Effector CD4-positive, alpha-beta T cell (primary cell): ENCODE results near the gene MTMR3.

Experiments
- DNase-seq: peaks from one replicate; pipeline ENCODE4 v3.0.0-alpha.2; 2020

Gene MTMR3

DNA sequence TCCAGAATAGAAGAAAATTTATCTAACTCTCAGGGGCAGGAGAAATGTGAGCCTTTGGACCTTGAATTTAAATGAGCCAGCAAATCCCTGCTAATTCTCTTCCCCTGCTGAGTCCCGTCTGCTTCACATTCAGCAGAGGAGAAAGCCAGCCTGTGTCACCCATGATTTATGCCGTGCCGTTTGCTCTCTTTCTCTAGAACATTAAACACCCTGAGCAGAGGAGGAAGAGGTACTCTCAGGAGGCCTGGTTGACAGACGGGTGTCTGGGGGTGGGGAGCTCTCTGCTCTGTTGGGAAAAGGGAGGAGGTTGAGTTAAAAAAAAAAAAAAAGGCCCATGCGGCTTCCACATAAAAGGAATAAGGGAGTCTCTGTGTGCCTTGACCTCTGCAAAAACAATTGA is 11.3 kb upstream of the MTMR3 start:
- DNase-seq, result no peak

DNA sequence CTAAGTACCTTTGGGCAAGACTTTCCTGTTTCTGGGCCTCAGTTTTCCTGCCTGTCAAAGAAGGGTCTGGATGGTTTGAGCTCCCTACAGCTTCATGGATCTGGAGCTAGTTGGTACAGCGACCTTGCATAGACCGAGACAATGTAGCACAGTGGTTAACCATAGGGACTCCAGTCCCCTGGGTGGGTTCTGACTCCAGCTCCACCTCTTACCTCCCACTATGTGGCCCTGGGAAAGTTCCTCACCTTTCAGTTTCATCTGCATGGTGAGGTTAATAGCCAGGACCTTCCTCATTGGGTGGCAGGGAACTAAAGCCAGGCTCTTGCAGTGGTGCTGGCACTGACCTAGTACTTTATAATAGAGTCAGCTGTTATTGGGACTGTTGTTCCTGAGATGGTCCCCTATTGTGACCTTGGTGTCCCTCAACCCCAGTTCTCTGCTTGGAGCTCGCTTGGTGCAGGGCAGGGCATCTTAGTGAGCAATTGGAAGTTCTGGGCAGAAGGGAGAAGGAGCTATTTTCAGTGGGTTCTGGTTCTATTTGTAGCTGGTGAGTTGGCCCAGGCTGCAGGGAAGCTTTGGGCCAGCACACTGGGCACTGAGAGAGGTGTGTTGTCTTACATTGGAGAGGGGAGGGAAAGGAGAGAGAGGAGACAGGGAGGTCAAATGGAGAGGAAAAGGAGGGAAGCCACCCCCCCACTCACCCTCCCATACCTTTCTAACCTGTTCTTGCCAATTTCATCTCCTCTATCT is 10.7 kb upstream of the MTMR3 start:
- DNase-seq, result no peak

DNA sequence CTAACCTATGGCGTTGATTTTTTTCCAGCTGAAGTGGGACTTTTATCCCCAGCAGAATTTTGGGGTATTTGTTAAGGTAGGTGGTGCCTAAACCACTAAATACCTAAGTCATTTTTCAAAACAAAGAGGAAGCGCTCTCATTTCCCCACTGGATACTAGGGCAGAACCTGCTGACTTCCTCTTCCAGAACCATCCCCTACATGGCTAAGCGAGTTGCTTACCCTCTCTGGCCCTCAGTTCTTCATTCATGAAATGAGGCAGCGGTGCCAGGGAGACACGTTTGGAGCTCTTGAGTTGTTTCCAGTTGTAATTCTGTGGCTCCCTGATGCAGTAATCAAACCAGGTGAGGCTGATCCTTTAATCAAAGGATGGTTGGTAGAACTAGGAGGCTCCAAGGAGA is 10.0 kb upstream of the MTMR3 start:
- DNase-seq, result no peak

DNA sequence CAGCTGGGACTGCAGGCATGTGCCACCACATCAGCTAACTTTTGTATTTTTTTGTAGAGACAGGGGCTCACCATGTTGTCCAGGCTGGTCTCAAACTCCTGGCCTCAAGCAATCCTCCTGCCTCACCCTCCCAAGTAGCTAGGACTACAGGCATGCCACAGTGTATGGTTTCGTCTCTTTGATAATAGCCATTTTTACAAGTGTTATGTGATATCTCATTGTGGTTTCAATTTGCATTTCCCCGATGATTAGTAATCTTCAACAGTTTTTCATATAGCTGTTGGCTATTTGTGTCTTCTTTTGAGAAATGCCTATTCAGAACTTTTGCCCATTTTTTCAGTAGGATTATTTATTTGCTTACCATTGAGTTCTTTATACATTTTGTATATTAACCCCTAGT is 9.0 kb upstream of the MTMR3 start:
- no peak for DNase-seq

DNA sequence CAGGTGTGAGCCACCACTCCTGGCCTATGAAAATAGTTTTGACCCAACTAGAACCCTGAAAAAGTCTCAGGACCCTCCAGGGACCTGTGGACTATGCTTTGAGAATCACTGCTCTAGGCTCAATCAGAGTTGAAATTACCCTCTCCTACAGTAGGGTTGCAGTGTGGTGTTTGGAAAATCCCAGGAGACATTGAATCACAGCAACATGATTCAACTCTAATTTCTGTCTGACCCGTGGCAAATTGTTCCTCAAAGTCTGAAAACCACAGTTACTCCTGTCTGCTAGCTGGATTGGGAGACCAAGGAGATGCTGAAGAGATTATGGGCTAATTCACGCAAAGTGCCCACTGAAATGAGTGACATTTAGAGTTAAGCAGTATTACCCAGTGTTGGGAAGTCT is 5.4 kb upstream of the MTMR3 start:
- no peak for DNase-seq

DNA sequence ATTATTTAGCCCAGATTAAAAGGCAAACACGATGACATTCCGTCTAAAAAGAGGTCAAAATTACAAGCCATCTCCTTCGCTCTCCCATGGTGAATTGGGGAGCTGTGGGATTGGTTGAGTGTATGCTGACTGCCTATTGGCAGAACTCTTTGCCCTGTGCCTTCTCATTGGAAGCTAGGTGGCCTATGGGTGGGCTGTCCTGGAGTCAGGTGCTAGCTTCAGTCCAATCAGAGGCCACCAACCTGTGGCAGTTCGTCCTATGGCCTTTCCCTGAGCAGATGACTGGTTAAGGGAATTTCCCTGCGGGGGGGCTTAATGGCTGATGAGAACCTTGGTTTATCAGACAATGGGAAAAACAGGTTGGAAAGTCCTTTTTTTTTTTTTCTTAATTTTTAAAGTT is 3.2 kb upstream of the MTMR3 start:
- DNase-seq, result no peak

DNA sequence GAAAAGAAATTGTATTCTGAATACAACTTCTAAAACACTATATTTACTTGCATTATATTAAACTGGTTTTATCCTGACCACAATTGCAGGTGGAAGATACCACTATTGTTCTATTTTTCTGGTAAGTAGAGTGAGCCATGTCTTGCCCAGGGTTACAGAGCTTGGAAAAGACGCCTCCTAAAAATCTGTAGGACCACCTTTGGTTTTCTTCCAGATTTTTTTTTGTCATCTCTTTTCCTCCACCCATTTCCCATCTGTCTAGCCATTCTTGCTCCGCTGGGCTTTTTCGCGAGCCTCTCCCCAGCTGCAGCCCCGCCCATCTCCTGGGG is 294 bp upstream of the MTMR3 start:
- DNase-seq, result no peak

DNA sequence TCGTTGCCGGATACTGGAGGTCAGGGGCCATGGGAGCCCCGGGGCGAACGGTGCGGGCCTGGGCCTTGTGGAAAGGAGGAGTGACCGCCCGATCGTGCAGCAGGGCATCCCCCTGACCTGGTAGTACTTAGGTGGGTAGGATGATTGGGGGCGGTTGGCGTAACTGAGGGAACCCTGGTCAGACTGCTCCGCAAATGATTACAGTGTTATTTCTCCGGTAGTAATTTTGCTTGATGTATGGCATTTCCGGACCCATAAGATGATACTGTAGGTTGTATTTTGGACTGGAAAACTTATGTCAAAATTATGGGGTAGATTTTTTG is 762 bp downstream of the MTMR3 start:
- no peak for DNase-seq

DNA sequence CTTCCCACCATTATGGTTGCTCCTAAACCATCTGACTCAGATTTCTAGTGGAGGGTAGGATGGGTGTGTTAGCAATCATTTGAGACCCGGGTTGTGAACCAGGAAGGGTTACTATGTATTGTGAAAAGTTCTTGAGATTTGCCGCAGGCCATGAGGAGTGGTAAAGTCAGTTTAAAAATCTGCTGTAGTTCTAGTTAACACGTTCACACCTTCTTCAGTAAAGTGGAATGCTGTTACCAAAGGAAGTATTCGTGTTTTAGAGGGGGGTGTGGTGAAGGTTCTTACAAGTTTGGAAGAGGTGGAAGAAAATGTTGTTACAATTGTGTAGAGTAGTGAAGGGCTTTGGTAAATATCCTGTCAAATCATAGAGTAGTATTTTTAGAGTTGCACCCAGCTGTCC is 2.6 kb downstream of the MTMR3 start:
- DNase-seq, result no peak

DNA sequence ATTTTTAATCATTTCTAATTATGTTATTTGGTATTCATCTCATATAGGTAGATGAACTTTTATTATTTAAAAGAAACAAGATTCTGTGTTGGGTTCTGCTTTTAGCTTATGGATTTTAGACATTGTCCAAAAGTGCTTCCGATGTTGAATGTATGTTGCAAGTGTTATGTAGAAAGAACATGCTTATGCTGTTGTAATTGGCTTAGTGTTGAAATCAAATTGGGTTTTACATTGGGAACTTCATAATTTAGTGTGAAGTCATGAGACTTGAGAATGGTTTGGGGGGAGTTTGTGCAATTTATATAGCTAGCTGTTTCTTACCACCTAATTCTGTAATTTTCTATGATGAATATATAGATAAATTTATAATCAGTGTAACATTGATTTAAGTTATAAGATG is 3.6 kb downstream of the MTMR3 start:
- no peak for DNase-seq

DNA sequence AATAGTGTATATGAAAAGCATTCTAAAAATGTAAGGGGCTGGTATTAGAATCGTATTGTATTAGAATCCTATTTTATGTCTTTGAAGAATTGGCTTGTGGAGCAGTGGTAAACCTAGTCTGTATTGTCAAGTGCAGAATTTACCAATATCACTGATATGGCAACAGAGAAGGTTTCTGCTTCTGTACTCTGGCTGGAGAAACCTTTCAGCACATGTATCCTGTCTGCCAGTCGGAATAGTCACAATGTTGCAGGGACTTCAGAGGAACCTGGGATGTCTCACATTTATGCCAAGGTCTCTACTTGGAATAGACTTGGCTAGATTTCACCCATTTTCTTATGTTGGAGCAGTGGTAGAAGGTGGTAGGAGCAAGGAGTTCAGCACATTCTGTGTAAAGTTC is 4.4 kb downstream of the MTMR3 start:
- DNase-seq, result no peak

DNA sequence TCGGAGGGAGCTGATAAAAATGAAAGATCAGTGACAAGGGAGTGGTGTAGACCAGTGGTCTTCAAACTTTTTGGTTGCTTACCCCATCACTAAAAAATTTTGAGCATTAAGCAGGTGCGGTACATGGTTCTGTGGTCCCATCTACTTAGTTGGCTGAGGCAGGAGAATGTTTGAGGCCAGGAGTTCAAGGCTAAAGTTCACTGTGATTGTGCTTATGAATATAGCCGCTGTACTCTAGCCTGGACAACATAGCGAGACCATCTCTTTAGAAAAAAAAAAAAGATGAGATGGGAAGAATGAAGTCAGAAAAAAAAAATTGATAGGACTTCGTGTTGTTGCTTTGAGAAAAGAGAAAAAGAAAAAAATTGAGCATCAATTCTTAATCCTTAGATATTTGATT is 7.8 kb downstream of the MTMR3 start:
- DNase-seq, result no peak

DNA sequence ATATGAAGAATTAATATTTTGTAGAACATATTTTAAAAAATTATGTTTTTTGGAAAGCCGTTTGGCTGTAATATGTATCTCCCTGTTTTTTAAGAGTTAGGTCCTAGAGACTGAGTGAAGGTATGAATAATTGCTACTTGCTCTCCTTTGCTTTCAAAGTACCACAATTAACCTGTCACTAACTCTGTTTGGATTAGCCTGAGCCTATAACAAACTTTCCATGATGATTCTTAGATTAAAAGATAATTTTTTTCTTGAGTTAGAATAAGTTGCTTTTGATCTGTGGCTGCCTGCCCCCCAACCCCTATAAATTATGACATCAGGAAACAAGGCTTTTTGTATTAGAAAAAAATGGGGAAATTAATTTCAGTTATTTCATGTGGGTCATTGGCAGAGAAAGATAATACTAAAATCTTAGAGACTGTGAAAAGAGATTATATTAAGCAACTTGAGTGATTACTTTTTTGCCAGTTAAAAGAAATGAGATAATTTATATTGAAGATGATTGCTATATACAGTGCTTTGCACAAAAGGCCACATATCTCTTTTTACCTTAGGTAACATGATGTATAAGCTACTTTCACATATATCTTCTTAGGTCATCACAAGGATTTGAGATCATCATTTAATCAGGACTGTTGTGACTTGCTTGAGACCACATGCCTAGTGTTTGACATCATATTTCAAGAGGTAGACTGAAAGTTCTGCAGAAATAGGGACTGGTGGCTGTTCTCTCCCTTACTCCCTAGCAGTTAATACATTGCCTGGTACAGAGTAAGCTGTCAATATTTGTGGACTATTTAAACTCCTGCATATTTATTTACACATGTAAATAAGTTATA is 9.6 kb downstream of the MTMR3 start:
- no peak for DNase-seq

DNA sequence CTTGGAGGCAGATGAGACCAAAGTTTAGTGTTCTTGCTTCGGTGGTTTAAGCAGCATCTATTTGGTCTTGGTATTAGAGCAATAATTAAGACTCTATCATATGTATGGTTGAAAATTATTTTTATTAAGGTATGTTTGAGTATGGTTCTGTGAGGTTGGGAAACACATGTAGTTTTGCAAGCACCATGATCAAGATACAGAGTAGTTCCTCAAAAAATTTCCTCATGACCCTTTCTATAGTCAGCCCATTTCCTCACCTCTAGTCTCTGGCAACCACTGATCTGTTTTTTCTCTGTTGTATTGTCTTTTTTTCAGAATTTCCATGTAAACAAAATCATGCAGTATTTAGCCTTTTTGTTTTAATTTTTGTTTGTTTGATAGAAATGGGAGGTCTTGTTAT is 18.4 kb downstream of the MTMR3 start:
- no peak for DNase-seq

DNA sequence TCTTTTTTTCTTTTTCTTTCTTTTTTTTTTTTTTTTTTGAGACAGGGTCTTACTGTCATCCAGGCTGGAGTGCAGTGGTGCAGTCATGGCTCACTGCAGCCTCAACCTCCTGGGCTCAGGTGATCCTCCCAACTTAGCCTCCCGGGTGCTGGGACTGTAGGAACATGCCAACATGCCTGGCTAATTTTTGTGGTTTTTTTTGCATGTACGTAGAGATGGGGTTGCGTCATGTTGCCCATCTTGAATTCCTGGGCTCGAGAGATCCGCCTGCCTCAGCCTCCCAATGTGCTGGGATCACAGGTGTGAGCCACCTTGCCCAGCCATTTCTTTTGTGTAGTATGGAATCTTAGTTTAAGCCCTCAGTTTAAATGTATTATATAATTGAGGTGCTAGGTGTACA is 20.4 kb downstream of the MTMR3 start:
- DNase-seq, result no peak

DNA sequence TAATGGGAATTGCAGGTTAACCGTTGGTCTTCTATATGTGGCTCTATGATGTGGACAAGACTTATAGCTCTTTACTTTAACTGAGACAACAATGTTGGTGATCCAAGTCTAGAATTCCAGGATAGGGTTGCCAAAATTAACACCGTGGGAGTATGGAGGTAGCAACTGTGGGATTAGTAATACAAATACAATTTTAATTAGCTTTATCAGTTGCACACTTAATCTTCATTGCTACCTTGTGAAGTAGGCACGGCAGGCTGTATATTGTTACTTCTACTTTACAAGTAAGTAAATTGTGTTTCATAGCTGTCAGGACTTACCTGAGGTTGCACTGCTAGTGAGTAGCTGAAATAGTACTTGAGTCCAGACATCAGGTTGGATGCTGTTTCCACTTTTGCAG is 21.0 kb downstream of the MTMR3 start:
- DNase-seq, result no peak

DNA sequence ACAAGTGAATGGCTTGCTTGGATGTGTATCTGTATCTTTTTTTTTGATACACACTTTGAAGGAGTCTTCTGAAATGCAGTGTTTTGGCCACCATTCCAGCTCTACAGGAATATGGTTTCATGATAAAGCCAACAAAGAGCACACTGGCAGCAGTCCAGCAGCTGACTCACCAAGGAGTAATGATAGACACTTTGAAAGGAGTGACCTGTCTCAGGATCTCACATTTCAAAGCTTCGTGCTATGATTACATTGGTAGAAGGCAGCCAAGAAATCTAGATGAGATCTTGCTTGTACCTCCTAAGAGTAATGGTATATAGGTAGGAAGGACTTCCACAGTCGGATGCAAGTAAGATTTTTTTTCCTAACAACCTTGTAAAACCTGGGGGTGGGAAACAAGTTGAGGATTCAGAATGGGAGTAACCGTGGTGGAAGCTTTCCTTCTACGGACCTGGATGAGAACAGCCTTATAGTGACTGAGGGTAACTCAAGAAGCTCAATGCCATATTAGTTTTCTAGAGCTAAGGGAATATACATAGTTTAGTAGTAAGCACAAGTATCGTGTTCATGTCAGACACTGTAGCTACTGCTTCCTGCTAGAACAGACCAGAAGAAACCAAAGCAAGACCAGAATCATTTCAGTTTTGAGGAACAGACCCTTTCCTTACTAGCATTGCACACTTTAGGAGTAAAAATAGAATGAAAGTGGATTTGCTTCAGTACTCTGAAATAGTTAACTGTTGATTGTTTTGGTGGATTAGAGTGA is 25.0 kb downstream of the MTMR3 start:
- DNase-seq, result no peak

DNA sequence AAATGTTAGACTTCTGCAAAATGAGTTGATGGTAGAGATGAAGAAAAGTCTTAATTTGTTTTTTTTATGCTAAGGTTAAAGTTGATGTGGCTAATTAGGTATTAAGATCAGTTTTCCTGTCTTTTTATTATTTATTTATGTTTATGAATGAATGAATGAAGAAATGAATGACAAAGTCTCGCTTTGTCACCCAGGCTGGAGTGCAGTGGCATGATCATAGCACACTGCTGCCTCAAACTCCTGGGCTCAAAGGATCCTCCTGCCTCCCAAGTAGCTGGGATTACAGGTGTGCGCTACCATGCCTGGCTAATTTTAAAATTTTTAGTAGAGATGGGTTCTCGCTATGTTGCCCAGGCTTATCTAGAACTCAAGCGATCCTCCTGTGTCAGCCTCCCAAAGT is 29.2 kb downstream of the MTMR3 start:
- DNase-seq, result no peak

DNA sequence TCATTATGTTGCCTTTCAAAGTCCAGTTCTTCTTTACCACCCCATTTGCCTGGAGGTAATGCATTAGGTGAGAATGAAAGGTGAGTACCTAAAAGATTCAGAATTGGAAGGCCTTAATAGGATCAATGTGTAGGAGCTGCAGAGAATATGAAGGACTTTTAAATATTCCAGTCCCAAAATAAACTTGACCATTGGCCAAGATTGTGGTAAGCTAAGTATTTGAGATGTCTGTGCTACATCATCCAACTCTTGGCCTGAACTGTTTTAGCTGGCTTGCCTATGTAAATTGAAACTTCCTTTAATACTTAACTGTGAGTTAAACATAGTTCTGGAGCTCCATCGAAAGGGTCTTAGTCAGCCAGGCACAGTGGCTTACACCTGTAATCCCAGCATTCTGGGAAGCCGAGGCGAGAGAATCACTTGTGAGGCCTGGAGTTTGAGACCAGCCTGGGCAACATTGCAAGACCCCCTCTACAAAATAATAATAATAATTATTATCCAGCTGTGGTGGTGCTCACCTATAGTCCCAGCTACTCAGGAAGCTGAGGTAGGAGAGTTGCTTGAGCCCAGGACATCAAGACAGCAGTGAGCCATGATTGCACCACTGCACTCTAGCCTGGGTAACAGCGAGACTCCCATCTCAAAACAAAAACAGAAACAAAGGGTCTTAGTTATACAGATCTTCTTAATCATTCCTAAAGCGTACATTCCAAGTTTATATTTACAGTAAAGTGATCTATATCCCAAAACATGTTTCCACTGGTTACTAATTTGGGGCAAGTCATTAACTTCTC is 29.8 kb downstream of the MTMR3 start:
- no peak for DNase-seq

DNA sequence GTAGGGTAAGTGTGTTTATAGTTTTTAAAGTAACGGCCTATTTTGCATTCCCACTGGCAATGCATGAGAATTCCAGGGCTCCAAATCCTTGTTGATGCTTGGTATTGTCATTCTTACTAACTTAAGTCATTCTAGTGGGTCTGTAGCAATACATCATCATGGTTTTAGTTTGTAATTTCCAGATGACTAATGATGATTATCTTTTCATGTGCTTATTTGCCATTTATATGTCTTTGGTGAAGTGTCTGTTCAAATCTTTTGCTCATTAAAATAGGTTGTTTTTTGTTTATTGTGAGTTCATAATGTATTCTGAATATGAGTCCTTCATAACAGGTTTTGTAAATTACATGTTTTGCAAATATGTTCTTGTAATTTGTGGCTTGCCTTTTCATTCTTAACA is 31.2 kb downstream of the MTMR3 start:
- DNase-seq, result no peak

DNA sequence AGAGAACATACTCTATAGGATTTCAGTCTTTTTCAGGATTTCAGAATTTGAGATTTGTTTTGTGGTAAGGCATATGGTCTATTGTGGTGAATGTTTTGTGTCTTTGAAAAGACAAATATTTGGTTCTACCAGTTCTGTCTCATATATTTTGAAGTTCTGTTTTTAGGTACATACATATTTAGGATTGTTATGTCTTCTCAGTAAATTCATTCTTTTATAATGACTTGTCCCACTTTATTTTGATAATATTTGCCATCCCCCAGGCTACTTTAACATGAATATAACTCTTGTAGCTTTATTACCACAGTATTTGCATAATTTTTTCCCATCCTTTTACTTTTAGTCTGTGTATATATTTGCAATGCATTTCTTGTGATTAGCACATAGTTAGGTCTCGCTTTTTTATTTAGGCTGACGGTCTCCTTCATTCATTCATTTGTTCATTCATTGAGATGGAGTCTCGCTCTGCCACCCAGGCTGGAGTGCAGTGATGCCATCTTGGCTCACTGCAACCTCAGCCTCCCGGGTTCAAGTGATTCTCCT is 32.1 kb downstream of the MTMR3 start:
- DNase-seq, result no peak

DNA sequence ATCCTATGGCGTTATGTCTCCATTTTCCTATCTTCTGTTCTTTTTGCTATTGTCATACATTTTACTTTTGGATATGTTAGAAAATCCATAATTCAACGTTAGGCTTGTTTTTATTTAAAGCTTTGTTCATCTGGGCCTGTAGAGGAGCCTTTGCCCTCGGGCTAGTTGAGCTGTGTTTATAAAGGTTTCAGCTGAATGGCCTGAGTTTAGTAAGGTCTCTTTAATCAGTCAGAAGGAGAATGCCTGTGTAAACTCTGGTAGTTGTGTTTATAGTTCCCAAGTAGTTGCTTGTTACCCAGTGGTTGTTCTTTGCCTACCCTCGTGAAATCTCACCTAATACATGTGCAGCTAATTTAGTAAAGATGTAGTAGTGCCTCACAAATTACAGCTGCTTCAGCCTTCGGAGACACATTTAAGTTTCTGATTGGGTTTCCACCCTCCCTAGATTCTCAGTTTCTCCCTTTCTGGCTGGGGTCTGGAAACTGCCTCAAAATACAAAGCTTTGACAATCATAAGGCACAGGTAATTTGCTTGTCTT is 33.1 kb downstream of the MTMR3 start:
- DNase-seq, result no peak
